Skin of body (tissue), 2 donors: ENCODE results near the gene PPP1R16B. TPM values are rescaled to one million over a fixed set of nuclear protein-coding genes. Genes with fewer than 3 reads are reported as not detected.
A peak's percentile ranks its signal among the peaks of the same experiment; 100 is the strongest.
"Not testable (repeated sequence)": the region's sequence is repeated elsewhere in the genome, so short reads cannot be mapped to it uniquely, and the experiment has no call there.

Experiments
- DNase-seq: peaks from one replicate; lab custom pipeline; 2025; lab: John Stamatoyannopoulos, UW
- total RNA-seq: library from RNA; depleted of rRNA; stranded (reverse); fragments of >200 nt; gene quantifications from one replicate; pipeline ENCODE4 v1.2.3, GENCODE V29; 2014

PPP1R16B gene
- total RNA-seq, 1 donor from 2014 or later: 1.9 TPM

DNA sequence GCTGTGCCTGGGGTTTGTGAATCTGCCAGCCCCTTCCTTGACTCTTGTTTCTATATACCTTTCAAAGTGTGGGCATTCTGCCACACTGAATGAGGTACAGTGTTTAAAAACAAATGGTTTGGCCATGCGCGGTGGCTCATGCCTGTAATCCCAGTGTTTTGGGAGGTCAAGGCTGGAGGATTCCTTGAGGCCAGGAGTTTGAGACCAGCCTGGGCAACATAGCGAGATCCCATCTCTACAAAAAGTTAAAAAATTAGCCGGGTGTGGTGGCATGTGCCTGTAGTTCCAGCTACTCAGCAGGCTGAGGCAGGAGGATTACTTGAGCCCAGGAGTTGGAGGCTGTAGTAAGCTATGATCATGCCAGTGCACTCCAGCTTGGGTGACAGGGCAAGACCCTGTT, 126.5 kb downstream of the PPP1R16B start:
- no peak for DNase-seq

GRCh38 chr20:38932457-38933120, 127.1 kb downstream of the PPP1R16B start:
- DNase-seq: peak; percentile 1

DNA sequence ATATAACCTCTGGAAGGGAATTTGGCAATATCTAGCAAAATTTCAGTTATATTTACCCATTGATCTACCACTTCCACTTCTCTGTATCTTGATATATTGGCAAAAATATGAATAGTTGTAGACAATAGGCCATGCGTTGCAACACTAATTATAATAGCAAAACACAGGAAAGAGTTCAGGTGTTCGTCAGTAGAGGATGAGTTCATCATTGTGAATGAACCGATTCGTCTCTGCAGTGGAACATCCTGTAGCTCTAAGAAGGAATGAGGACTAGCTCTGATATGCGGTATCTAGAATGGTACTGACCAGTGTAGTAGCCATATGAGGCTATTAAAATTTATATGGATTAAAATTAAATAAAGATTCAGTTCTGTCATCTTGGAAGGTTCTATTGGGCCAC, 129.0 kb downstream of the PPP1R16B start:
- no peak for DNase-seq

- DNase-seq: no peak
Measured at GRCh38 chr20:38935285-38935684, 129.8 kb downstream of the PPP1R16B start.

GRCh38 chr20:38935967-38936407, 130.5 kb downstream of the PPP1R16B start:
- no peak for DNase-seq

DNA sequence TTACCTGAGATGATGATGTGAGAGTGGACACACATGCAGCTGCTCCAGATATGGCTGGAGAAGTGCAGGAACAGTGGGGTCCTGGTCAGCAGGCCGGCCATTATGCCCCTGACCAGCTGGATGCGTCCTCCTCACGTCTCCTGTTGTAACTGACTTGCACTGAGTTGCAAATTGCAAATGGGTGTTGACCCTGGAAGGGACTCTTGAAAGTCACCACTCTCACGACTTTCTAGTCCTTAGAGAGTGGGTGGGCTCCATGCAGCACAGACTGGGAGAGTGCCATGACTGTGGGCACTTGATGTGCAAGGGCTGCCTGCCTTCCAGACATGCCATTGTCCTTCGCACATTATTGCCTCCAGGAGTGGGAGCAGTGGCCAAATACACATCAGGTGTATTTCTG, 131.5 kb downstream of the PPP1R16B start:
- DNase-seq: no peak

DNA sequence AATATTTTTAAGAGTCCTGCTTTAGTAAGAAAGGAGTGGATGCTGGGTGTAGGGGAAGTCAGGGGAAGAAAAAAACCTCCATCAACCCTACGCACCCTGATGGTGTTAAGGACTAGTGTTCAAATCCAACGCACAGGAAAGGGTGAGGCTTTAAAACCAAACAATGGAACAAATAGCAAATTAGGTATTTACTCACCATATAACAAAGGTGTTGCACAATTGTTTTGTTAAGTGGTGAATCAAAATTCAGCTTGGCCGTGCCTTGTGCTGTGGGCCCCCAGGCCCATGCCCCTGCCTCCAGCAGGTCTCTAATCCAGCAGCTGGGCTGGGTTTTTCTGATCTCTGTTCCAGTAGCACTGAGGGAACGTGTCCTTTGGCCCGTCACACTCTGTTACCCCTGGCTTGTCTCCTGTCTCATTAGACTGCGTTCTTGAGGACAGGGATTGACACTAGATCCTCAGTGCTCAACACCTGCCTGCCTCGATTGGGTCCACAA, 132.5 kb downstream of the PPP1R16B start:
- no peak for DNase-seq

DNA sequence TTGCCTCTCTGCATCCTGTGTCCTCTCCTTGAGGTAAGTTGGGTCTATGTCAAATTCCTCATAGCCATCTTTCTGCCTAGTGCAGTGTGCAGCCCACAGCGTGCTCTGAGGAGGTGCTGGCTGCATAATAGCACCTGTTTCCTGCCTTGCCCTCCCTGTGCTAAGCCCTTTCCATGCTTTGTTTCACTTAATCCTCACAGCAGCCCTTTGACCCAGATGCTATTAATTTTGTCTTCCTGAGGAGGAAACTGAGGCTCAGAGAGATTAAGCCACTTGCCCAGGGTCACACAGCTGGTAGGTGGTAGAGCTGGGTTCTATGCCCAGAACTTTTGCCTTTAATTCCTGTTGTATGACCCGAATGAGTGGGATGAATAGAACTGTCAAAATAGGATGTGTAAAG, 134.2 kb downstream of the PPP1R16B start:
- DNase-seq: no peak

DNA sequence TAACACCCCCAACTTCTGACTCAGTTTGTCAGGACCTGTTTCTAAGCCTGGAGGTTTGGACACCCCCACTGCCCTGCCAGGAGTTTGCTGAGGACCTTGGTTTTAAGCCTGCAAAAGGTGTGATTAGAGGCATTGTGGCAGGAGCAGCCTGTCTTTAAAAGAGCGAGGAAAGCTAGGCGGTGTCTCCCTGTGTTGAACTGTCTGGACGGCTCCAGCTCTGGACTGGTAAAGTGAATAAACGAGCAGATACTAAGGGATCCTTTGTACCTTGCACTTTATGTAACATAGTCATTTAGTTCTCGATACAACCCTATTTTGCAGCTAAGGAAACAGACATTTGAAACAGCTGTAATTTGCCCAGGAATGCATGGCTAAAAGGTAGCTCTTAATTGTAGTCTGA, 135.1 kb downstream of the PPP1R16B start:
- no peak for DNase-seq

- DNase-seq: no peak
Measured at GRCh38 chr20:38941726-38942389, 136.4 kb downstream of the PPP1R16B start.

GRCh38 chr20:38945012-38945411, 139.5 kb downstream of the PPP1R16B start:
- DNase-seq: no peak

GRCh38 chr20:38946836-38947235, 141.3 kb downstream of the PPP1R16B start:
- DNase-seq: no peak

- no peak for DNase-seq
Measured at GRCh38 chr20:38947931-38948362, 142.4 kb downstream of the PPP1R16B start.

GRCh38 chr20:38950254-38950653, 144.8 kb downstream of the PPP1R16B start:
- DNase-seq: no peak

GRCh38 chr20:38951611-38952010, 146.1 kb downstream of the PPP1R16B start:
- DNase-seq: no peak

DNA sequence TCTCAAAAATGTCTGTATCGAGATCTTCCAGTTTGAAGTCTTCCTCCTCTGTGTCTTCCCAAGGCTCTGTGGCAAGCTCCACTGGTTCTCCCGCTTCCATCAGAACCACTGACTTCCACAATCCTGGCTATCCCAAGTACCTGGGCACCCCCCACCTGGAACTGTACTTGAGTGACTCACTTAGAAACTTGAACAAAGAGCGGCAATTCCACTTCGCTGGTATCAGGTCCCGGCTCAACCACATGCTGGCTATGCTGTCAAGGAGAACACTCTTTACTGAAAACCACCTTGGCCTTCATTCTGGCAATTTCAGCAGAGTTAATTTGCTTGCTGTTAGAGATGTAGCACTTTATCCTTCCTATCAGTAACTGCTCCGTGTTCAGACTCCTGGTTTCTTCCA, 146.7 kb downstream of the PPP1R16B start:
- no peak for DNase-seq

- no peak for DNase-seq
Measured at GRCh38 chr20:38953630-38954340, 148.3 kb downstream of the PPP1R16B start.

- DNase-seq: no peak
Measured at GRCh38 chr20:38957235-38957876, 151.9 kb downstream of the PPP1R16B start.

GRCh38 chr20:38957915-38958485, 152.5 kb downstream of the PPP1R16B start:
- DNase-seq: no peak

- DNase-seq: not testable (repeated sequence)
Measured at GRCh38 chr20:38960187-38960687, 154.7 kb downstream of the PPP1R16B start.

DNA sequence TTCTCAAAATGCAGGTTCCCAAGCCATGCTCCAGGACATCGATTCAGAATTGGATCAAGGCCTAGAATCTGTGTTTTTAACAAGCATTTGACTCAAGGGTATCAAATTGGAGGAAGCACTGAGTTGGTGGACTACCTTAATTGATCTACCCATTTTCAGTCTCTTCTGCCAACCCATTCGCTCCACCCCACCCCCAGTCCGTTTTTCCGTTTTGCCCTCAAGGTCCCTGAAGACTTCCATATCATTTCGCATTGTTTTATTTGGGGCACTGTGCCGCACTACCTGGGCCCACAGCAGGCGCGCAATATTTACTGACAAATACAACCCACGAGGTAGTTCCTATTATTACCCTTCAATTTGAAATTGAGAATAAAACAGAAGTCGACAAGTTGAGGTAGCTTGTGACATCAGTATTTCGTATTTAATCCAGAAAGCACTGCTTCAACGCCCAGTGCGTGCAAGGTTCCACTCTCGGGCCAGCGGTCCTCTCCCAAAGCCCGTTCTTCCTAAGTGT, 156.1 kb downstream of the PPP1R16B start:
- no peak for DNase-seq
